Activated T-cell treated with anti-CD3 and anti-CD28 coated beads, Interleukin-2, amount 50 U/mL, for 1 hour (primary cell): ENCODE data around the gene DCLRE1C.
A peak's percentile ranks its signal among the peaks of the same experiment; 100 is the strongest.
"Not testable (repeated sequence)": the region's sequence is repeated elsewhere in the genome, so short reads cannot be mapped to it uniquely, and the experiment has no call there.

Source experiments
- DNase-seq: peaks from one replicate; pipeline ENCODE4 v3.0.0-alpha.2; 2020

The DCLRE1C gene

DNA sequence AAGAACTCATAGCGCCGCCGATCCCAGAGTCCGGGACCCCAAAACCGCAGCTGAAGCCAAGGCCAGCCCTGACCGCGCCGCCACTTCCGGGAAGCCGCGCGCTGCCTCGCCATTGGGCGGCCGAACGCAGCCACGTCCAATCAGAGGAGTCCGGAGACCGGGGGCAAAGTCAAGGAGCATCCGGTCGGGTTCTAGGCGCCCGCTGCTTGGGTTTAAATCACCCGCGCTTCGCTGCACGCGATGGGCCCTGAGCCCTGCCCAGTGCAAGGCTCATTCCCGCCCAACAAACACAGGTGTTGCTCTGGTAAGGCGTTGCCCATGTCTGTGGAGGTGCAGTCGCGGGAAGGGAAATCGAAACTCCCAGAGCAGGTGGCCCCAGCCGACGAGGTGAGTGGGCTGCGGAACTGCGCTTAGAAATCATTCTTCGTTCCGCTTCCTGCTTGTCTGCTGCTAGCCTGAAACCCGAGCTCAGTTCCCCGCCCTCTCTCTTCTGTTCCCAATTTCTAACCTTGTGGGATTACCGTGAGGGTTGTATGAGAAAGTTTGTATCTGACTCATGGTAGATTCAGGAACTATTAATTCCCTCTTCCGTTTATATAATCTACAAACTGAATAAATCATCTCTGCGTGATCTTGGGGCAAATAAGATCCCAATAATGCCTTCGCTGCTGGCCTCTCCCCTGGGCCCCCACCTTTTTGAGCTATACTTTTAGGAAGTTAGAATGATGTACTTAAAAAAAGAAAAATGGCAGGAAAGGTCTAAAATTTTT, at the start of gene DCLRE1C:
TSS of gene DCLRE1C (minus strand) at position 96 of the 770 bp plus-strand sequence. CDS start at position 10, 86 bp downstream.
- peak; percentile 83 for DNase-seq

GRCh38 chr10:14995964-14996565, 42.2 kb upstream of the DCLRE1C start:
- no peak for DNase-seq

- DNase-seq, result not testable (repeated sequence)
These were observed 39.9 kb upstream of the DCLRE1C start for GRCh38 chr10:14993500-14994455.

- not testable (repeated sequence) for DNase-seq
These were observed 38.4 kb upstream of the DCLRE1C start for GRCh38 chr10:14992336-14992735.

- DNase-seq, result peak; percentile 34
These were observed 37.3 kb upstream of the DCLRE1C start for GRCh38 chr10:14991035-14991749.

DNA sequence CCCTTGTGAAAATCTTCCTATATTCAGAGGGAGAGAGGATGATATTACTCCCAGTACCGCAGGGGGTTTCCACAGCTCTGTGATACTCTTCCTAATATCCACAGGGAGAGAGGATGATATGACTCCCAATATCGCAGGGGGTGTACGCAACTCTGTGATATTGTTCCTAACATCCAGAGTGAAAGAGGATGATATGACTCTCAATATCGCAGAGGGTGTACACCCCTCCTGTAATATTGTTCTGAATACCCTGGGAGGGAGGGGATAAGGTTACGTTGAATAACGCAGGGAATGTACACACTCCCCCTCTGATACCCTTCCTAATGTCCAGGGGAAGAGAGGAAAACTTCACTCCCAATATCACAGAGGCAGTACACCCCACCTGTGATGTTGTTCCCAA, 35.7 kb upstream of the DCLRE1C start:
- DNase-seq, result not testable (repeated sequence)

- no peak for DNase-seq
These were observed 28.8 kb upstream of the DCLRE1C start for GRCh38 chr10:14982744-14983143.

GRCh38 chr10:14975672-14976273, 21.9 kb upstream of the DCLRE1C start:
- DNase-seq, result no peak

DNA sequence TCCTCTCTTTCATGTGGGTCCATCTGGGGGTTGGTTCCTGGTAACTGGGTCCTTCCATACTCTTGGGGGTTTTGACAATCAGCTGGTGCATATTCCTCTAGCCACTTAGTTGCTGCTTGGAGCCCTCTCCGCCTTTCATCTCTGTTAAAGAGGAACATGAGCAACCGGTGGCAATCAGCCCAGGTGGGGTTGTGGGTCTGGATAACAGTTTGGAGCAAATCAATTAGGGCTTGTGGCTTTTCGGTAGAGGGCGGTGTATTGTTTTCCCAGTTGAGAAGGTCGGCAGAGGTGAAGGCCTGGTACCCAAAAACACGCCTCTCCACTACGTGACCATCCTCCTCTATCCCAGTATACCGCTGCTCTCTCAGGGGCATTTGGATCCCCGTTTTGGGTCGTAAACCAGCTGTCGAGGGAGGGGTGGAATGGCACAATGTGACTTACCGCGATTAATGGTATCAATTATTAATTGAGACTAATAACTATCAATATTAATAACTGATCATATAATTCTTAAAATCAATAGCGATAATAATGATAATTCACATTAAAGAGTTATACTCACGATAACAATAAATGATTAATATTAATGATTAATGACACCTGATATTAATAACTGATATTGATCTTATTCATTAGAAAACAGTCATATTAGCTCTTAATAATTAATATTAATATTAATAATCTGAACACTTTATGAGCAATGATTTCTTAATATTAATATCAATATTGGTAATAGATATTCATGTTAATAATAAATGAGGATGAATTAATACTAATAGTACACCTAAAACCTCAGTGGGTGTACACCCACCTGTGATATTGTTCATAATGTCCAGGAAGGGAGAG, 20.5 kb upstream of the DCLRE1C start:
- not testable (repeated sequence) for DNase-seq

DNA sequence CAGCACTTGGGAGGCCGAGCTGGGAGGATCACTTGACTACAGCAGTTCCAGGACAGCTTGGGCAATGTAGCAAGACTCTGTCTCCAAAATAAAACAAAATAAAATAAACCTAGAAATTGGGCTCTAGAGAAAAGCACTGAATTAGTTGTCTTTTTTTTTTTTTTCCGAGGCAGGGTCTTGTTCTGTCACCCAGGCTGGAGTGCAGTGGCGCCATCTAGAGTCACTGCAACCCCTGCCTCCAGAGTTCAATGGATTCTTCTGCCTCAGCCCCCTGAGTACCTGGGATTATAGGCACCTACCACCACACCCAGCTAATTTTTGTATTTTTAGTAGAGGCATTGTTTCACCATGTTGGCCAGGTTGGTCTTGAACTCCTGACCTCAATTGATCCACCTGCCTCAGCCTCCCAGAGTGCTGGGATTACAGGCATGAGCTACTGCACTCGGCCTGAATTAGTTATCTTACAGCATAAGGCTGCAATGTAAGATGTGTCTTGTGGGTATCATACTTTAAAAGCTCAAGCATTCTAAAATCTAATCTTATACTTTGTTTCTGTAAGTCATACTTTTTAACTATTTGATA, 18.1 kb upstream of the DCLRE1C start:
- DNase-seq, result peak; percentile 64

- no peak for DNase-seq
These were observed 14.0 kb upstream of the DCLRE1C start for GRCh38 chr10:14967897-14968296.

DNA sequence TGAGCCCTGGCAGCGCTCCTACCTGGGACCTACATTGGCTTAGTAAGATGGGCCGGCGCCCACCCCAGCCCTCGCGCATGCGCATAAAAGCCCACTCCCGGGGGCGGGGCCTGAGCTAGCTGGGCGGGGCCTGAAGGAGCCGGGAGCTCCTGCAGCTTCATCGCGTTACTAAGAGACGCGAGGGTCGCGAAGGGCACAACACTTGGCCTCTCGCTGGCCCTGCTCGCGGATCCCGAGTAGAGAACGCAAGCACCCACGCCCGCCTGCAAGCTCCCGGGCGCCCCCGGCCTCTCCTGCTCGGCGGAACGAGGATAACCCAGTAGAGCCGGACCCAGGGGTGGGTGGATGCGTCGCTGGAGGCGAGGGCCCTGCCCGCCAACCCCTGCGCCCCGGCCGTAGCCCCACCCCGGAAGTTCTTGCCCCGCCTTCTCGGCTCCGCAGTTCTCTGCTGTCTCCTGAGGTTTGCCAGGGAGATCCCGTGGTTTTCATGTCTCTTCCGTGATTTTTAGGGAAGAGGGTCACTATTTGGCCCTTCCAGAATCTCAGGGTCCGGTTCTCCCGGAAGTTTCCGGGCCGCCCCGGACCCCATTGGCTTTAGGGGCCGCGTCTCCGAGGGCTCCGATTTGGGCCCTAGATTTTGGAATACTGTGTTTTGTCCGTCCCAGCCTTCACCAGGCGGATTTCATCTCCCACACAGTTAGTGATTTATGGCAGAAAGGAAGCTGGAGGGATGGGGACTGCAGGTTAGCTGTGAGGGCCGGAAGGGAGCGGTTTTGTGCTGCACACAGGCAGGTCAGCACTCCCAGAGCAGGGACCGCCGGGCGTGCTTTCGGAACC, 5.5 kb upstream of the DCLRE1C start, which contains the start of gene MEIG1:
TSS of gene MEIG1 (plus strand) at position 168 of the 837 bp plus-strand sequence. CDS start 7,081 bp downstream, outside the sequence.
- DNase-seq, result peak; percentile 99

DNA sequence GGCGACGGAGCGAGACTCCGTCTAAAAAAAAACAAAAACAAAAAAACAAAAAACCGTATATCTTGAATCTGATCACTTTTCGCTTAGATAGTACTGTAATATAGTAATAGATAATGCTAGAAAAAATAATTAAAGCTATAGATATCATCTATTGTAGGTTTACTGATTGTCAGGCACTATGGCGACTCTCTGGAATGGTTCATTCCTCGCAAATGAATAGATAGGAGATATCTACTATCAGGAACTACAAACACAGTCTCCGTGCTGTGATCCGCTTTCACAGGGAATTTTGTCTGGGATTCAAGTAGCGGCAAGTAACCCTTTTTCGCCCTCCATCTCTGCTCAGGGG, 5.0 kb upstream of the DCLRE1C start:
- no peak for DNase-seq

DNA sequence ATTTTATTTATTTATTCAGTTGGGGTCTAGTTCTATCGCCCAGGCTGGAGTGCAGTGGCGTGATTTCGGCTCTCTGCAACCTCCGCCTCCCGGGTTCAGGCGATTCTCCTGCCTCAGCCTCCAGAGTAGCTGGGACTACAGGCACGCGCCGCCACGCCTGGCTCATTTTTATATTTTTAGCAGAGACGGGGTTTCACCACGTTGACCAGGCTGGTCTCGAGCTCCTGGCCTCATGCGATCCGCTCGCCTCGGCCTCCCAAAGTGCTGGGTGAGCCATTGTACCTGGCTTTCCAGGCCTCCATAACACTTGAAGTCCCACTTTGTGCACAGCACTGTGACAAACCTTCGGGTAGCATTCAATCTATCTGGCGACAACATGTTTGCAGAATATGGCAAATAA, 1.0 kb upstream of the DCLRE1C start:
- DNase-seq, result no peak

GRCh38 chr10:14953424-14954000, 384 bp downstream of the DCLRE1C start:
- peak; percentile 24 for DNase-seq

- DNase-seq, result no peak
These were observed 959 bp downstream of the DCLRE1C start for GRCh38 chr10:14952851-14953423.

DNA sequence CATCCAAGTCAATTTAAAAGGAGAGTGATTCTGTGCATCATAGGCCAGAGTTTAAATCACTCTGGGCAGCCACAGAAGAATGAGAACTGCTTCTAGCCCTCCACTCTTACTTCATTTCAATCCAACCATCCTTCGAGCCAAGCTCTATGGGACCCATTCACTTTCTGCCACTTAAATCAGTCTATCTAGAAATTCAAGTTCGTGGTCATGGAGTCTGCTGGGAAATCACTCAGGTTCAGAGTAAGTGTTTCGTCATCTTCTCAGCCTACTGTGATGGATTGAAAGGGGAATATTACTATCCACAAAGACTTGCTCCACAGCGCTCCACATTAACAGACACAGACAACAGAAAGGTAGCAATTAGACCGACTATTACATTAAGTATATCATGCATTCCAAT, 4.6 kb downstream of the DCLRE1C start:
- no peak for DNase-seq

DNA sequence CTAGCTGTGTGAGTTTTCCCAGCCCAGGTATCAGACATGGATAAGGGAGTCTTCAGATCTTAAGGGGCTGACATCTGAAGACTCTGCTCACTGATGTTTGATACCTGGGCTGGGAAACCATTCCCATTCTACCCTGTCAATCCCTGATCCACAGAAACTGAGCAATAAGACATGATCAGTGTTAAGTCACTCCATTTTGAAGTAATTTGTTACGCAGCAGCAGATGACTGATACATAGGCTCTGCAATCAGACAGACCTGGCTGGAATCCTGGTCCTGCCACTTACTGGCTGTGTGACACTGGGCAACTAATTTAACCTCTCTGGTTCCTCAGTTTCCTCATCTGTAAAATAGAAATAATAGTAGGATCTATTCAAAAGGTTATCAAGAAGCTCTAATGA, 6.6 kb downstream of the DCLRE1C start:
- DNase-seq, result no peak

DNA sequence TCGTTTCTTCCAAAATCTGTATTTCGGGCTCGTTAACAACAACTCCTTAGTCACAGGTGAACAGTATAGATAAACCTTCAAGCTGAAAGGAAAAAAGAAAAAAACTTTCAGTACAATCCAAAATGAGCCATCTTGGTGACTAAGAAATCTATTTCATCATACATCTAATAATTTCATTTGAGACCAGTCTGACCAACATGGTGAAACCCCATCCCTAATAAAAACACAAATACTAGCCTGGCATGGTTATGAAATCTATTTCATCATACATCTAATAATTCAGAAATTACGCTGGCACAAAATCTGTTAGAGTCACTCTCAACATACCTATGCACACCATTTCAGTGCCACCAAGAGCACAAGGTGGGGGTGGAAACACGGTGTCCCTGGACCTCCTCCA, 8.8 kb downstream of the DCLRE1C start:
- DNase-seq, result no peak
